ENCODE measurements around the gene CC2D2A. TPM values are rescaled to one million over a fixed set of nuclear protein-coding genes. Genes with fewer than 3 reads are reported as not detected.

CC2D2A gene
- total RNA-seq, 3 donors from 2014 or later, result 10.7 to 22.9 (median 14.9) TPM

- Histone ChIP-seq H3K9me3 (no peaks in the 10 kb centered on the region), H3K27me3 (no peaks in the 10 kb centered on the region), H3K27ac (no peak overlapping the region), H3K4me1 (no peaks in the 10 kb centered on the region), H3K4me3 (no peak overlapping the region), H3K36me3 (no peaks in the 10 kb centered on the region)
- no peak for TF ChIP-seq POLR2A (IDR thresholded peaks at IDR 0.05)
- TF ChIP-seq CTCF (IDR thresholded peaks at IDR 0.05), result no peak
- TF ChIP-seq POLR2AphosphoS5 (IDR thresholded peaks at IDR 0.05), result no peak
- intact Hi-C loops (cut with DNase I; ENCODE audit: low total_unique reads), result no loop called here
- DNase-seq (ENCODE audit: low spot score in 2 of 2), result no peak
Observed at GRCh38 chr4:15525080-15525479, 55.4 kb downstream of the CC2D2A start.

- DNase-seq (ENCODE audit: low spot score in 2 of 2), result no peak
- Histone ChIP-seq H3K9me3 (no peaks in the 10 kb centered on the region), H3K4me1 (no peaks in the 10 kb centered on the region), H3K27me3 (no peaks in the 10 kb centered on the region), H3K27ac (no peak overlapping the region), H3K4me3 (no peak overlapping the region), H3K36me3 (no peaks in the 10 kb centered on the region)
- intact Hi-C loops (cut with DNase I; ENCODE audit: low total_unique reads), result no loop called here
- TF ChIP-seq POLR2A (IDR thresholded peaks at IDR 0.05) (no peak), POLR2AphosphoS5 (IDR thresholded peaks at IDR 0.05) (no peak), CTCF (IDR thresholded peaks at IDR 0.05) (no peak)
Observed at GRCh38 chr4:15526924-15527592, 57.4 kb downstream of the CC2D2A start.

- DNase-seq (ENCODE audit: low spot score in 2 of 2), result no peak
- no peak overlapping the region for H3K4me3 ChIP-seq
- no peak for TF ChIP-seq POLR2AphosphoS5 (IDR thresholded peaks at IDR 0.05)
- no peak for TF ChIP-seq CTCF (IDR thresholded peaks at IDR 0.05)
- H3K27ac ChIP-seq, result no peak overlapping the region
- H3K27me3 ChIP-seq, result no peaks in the 10 kb centered on the region
- no peaks in the 10 kb centered on the region for H3K9me3 ChIP-seq
- H3K36me3 ChIP-seq, result no peaks in the 10 kb centered on the region
- intact Hi-C loops (cut with DNase I; ENCODE audit: low total_unique reads), result no loop called here
- no peaks in the 10 kb centered on the region for H3K4me1 ChIP-seq
Observed at GRCh38 chr4:15531792-15532191, 62.1 kb downstream of the CC2D2A start.

- TF ChIP-seq POLR2AphosphoS5 (IDR thresholded peaks at IDR 0.05) (no peak), CTCF (IDR thresholded peaks at IDR 0.05) (no peak), POLR2A (IDR thresholded peaks at IDR 0.05) (no peak)
- intact Hi-C loops (cut with DNase I; ENCODE audit: low total_unique reads), result no loop called here
- no peaks in the 10 kb centered on the region for H3K36me3 ChIP-seq
Observed at GRCh38 chr4:15533817-15534216, 64.1 kb downstream of the CC2D2A start.

GRCh38 chr4:15535599-15535998 lies 65.9 kb downstream of the CC2D2A start:
- no peaks in the 10 kb centered on the region for H3K36me3 ChIP-seq
- H3K4me1 ChIP-seq, result no peaks in the 10 kb centered on the region
- no peak overlapping the region for H3K27ac ChIP-seq
- H3K27me3 ChIP-seq, result no peaks in the 10 kb centered on the region
- DNase-seq (ENCODE audit: low spot score in 2 of 2), result no peak
- H3K9me3 ChIP-seq, result no peaks in the 10 kb centered on the region
- H3K4me3 ChIP-seq, result no peak overlapping the region
- no peak for TF ChIP-seq POLR2A (IDR thresholded peaks at IDR 0.05)
- no peak for TF ChIP-seq CTCF (IDR thresholded peaks at IDR 0.05)
- no peak for TF ChIP-seq POLR2AphosphoS5 (IDR thresholded peaks at IDR 0.05)
- intact Hi-C loops (cut with DNase I; ENCODE audit: low total_unique reads), result no loop called here

More at GRCh38 chr4:15533817-15534216, 64.1 kb downstream of the CC2D2A start:
- H3K27ac ChIP-seq, result no peak overlapping the region
- no peak for DNase-seq (ENCODE audit: low spot score in 2 of 2)
- no peaks in the 10 kb centered on the region for H3K9me3 ChIP-seq
- H3K4me1 ChIP-seq, result no peaks in the 10 kb centered on the region
- no peak overlapping the region for H3K4me3 ChIP-seq
- no peaks in the 10 kb centered on the region for H3K27me3 ChIP-seq
